HEK293 (cell line): ENCODE measurements around the gene SLC30A7.

ENCODE experiments used
- CTCF ChIA-PET: fragments of 350-600 bp; formaldehyde crosslinking; extraction: SDS; loops from one replicate; lab custom pipeline; 2021; ENCODE audit warnings: antibody characterized with exemption; lab: Yijun Ruan, JAX
- POLR2A ChIA-PET: fragments of 300-600 bp; formaldehyde crosslinking; extraction: SDS; loops from one replicate; lab custom pipeline; 2020; ENCODE audit warnings: antibody characterized with exemption, inconsistent platforms; lab: Yijun Ruan, JAX
- H3K27ac ChIP-seq: fragments of 200-500 bp; sonication (Bioruptor generic); 2 replicates; pipeline ENCODE4 v1.5.1; 2014; ENCODE audit warnings: low read depth, low read length, control low read depth, inconsistent platforms; ENCODE audit errors: extremely low read depth
- H3K36me3 ChIP-seq, 2 experiments: fragments of 200-500 bp in 1 of 2; sonication (Bioruptor generic) in 1 of 2; 1 replicate in 1 of 2; 2 replicates in 1 of 2; pipeline ENCODE4 v1.5.1; 2014 to 2017; ENCODE audit warnings: inconsistent platforms in 2 of 2, low read length in 2 of 2; ENCODE audit not compliant: control insufficient read depth in 2 of 2, insufficient read depth in 1 of 2
- H3K4me1 ChIP-seq: fragments of 200-500 bp; sonication (Bioruptor generic); 2 replicates; pipeline ENCODE4 v1.5.1; 2014; ENCODE audit warnings: mild to moderate bottlenecking, low read length, inconsistent platforms; ENCODE audit not compliant: control insufficient read depth, insufficient read depth
- H3K4me3 ChIP-seq: 2 replicates; pipeline ENCODE4 v1.5.1; 2011; ENCODE audit warnings: low read depth, mild to moderate bottlenecking, control low read depth, low read length, moderate library complexity
- H3K9me3 ChIP-seq: fragments of 200-500 bp; sonication (Bioruptor generic); 2 replicates; pipeline ENCODE4 v1.5.1; 2014; ENCODE audit warnings: low read depth, low read length, inconsistent platforms; ENCODE audit not compliant: control insufficient read depth, insufficient read depth
- GLIS1 ChIP-seq: fragments of 450-650 bp; formaldehyde crosslinking; IDR thresholded peaks from 2 replicates; pipeline ENCODE4 v1.5.1; 2016; ENCODE audit warnings: missing biosample characterization, missing genetic modification characterization
- KLF8 ChIP-seq: fragments of 450-650 bp; formaldehyde crosslinking; IDR thresholded peaks from 2 replicates; pipeline ENCODE4 v1.5.1; 2016; ENCODE audit warnings: missing biosample characterization, missing genetic modification characterization
- KLF9 ChIP-seq: fragments of 450-650 bp; formaldehyde crosslinking; IDR thresholded peaks from 2 replicates; pipeline ENCODE4 v1.5.1; 2016; ENCODE audit warnings: missing biosample characterization, missing genetic modification characterization, low read depth
- OVOL3 ChIP-seq: fragments of 450-650 bp; formaldehyde crosslinking; IDR thresholded peaks from 2 replicates; pipeline ENCODE4 v1.5.1; 2016; ENCODE audit warnings: missing biosample characterization, missing genetic modification characterization
- PRDM1 ChIP-seq: fragments of 450-650 bp; formaldehyde crosslinking; IDR thresholded peaks from 2 replicates; pipeline ENCODE4; 2016; ENCODE audit warnings: missing biosample characterization, missing genetic modification characterization
- RBAK ChIP-seq: fragments of 450-650 bp; formaldehyde crosslinking; IDR thresholded peaks from 2 replicates; pipeline ENCODE4 v1.5.1; 2016; ENCODE audit warnings: missing biosample characterization, missing genetic modification characterization
- SP3 ChIP-seq: fragments of 450-650 bp; formaldehyde crosslinking; IDR thresholded peaks from 2 replicates; pipeline ENCODE4 v1.5.1; 2016; ENCODE audit warnings: missing biosample characterization, missing genetic modification characterization
- SP7 ChIP-seq: fragments of 450-650 bp; formaldehyde crosslinking; IDR thresholded peaks from 2 replicates; pipeline ENCODE4 v1.5.1; 2016; ENCODE audit warnings: missing biosample characterization, missing genetic modification characterization
- ZBTB10 ChIP-seq: fragments of 450-650 bp; formaldehyde crosslinking; IDR thresholded peaks from 2 replicates; pipeline ENCODE4 v1.5.1; 2016; ENCODE audit warnings: missing biosample characterization, missing genetic modification characterization
- ZBTB17 ChIP-seq: fragments of 450-650 bp; formaldehyde crosslinking; IDR thresholded peaks from 2 replicates; pipeline ENCODE4 v1.5.1; 2016; ENCODE audit warnings: missing biosample characterization, missing genetic modification characterization
- ZBTB44 ChIP-seq: fragments of 450-650 bp; IDR thresholded peaks from 2 replicates; pipeline ENCODE4 v1.5.1; 2018; ENCODE audit warnings: missing biosample characterization, mild to moderate bottlenecking, missing genetic modification characterization
- ZBTB8A ChIP-seq: fragments of 450-650 bp; formaldehyde crosslinking; IDR thresholded peaks from 2 replicates; pipeline ENCODE4 v1.5.1; 2016; ENCODE audit warnings: missing biosample characterization, missing genetic modification characterization
- ZEB2 ChIP-seq: fragments of 450-650 bp; formaldehyde crosslinking; IDR thresholded peaks from 2 replicates; pipeline ENCODE4 v1.5.1; 2016; ENCODE audit warnings: missing biosample characterization, missing genetic modification characterization
- ZFHX2 ChIP-seq: fragments of 450-650 bp; formaldehyde crosslinking; conservative IDR thresholded peaks from 2 replicates; pipeline ENCODE4 v1.5.1; 2016; ENCODE audit warnings: missing biosample characterization, missing genetic modification characterization
- ZIC2 ChIP-seq: fragments of 450-650 bp; formaldehyde crosslinking; IDR thresholded peaks from 2 replicates; pipeline ENCODE4 v1.5.1; 2016; ENCODE audit warnings: missing biosample characterization, missing genetic modification characterization
- ZNF10 ChIP-seq: fragments of 450-650 bp; formaldehyde crosslinking; IDR thresholded peaks from 2 replicates; pipeline ENCODE4 v1.5.1; 2017; ENCODE audit warnings: missing biosample characterization, missing genetic modification characterization
- ZNF157 ChIP-seq: fragments of 450-650 bp; formaldehyde crosslinking; IDR thresholded peaks from 2 replicates; pipeline ENCODE4 v1.5.1; 2016; ENCODE audit warnings: missing biosample characterization, missing genetic modification characterization
- ZNF24 ChIP-seq: fragments of 450-650 bp; formaldehyde crosslinking; IDR thresholded peaks from 2 replicates; pipeline ENCODE4 v1.5.1; 2016; ENCODE audit warnings: missing biosample characterization, missing genetic modification characterization
- ZNF335 ChIP-seq: fragments of 450-650 bp; formaldehyde crosslinking; conservative IDR thresholded peaks from 2 replicates; pipeline ENCODE4 v1.5.1; 2016; ENCODE audit warnings: missing biosample characterization, missing genetic modification characterization
- ZNF366 ChIP-seq: fragments of 450-650 bp; formaldehyde crosslinking; conservative IDR thresholded peaks from 2 replicates; pipeline ENCODE4 v1.5.1; 2016; ENCODE audit warnings: missing biosample characterization, missing genetic modification characterization
- ZNF416 ChIP-seq: fragments of 450-650 bp; formaldehyde crosslinking; IDR thresholded peaks from 2 replicates; pipeline ENCODE4 v1.5.1; 2016; ENCODE audit warnings: missing biosample characterization, missing genetic modification characterization
- ZNF449 ChIP-seq: fragments of 450-650 bp; formaldehyde crosslinking; IDR thresholded peaks from 2 replicates; pipeline ENCODE4 v1.5.1; 2017; ENCODE audit warnings: missing biosample characterization, mild to moderate bottlenecking, missing genetic modification characterization, moderate library complexity
- ZNF544 ChIP-seq: fragments of 450-650 bp; formaldehyde crosslinking; IDR thresholded peaks from 2 replicates; pipeline ENCODE4 v1.5.0; 2017; ENCODE audit warnings: missing biosample characterization, missing genetic modification characterization
- ZNF548 ChIP-seq: fragments of 450-650 bp; formaldehyde crosslinking; IDR thresholded peaks from 2 replicates; pipeline ENCODE4 v1.5.1; 2016; ENCODE audit warnings: missing biosample characterization, missing genetic modification characterization
- ZNF555 ChIP-seq: fragments of 450-650 bp; formaldehyde crosslinking; conservative IDR thresholded peaks from 2 replicates; pipeline ENCODE4 v1.5.1; 2017; ENCODE audit warnings: missing biosample characterization, mild to moderate bottlenecking, missing genetic modification characterization, inconsistent platforms
- ZNF561 ChIP-seq: fragments of 450-650 bp; IDR thresholded peaks from 2 replicates; pipeline ENCODE4 v1.5.1; 2018; ENCODE audit warnings: missing biosample characterization, missing genetic modification characterization, borderline replicate concordance
- ZNF571 ChIP-seq: fragments of 450-650 bp; formaldehyde crosslinking; IDR thresholded peaks from 2 replicates; pipeline ENCODE4 v1.5.0; 2017; ENCODE audit warnings: missing biosample characterization, missing genetic modification characterization
- ZNF600 ChIP-seq: fragments of 450-650 bp; formaldehyde crosslinking; IDR thresholded peaks from 2 replicates; pipeline ENCODE4 v1.5.1; 2016; ENCODE audit warnings: missing biosample characterization, missing genetic modification characterization
- ZNF621 ChIP-seq: fragments of 450-650 bp; formaldehyde crosslinking; IDR thresholded peaks from 2 replicates; pipeline ENCODE4 v1.5.1; 2017; ENCODE audit warnings: missing biosample characterization, missing genetic modification characterization
- ZNF626 ChIP-seq: fragments of 450-650 bp; sonication (Bioruptor Pico); formaldehyde crosslinking; IDR thresholded peaks from 2 replicates; pipeline ENCODE4 v1.5.1; 2018; ENCODE audit warnings: missing biosample characterization, missing genetic modification characterization, inconsistent platforms
- ZNF785 ChIP-seq: fragments of 450-650 bp; formaldehyde crosslinking; IDR thresholded peaks from 2 replicates; pipeline ENCODE4 v1.5.1; 2016; ENCODE audit warnings: missing biosample characterization, missing genetic modification characterization
- ZSCAN18 ChIP-seq: fragments of 450-650 bp; formaldehyde crosslinking; IDR thresholded peaks from 2 replicates; pipeline ENCODE4 v1.5.1; 2016; ENCODE audit warnings: missing biosample characterization, missing genetic modification characterization

SLC30A7 gene

GRCh38 chr1:100895540-100896480 lies at the start of gene SLC30A7:
TSS of gene SLC30A7 (plus strand) at chr1:100896090. CDS start at chr1:100896263, 173 bp downstream.
- peaks cover 15 to 31% of the 10 kb centered on the region in 2 experiments for H3K36me3 ChIP-seq
- peak within 1 kb of the TSS; percentile 88 for H3K27ac ChIP-seq
- H3K4me3 ChIP-seq: peak within 1 kb of the TSS; percentile 66
- no peaks in the 10 kb centered on the region for H3K9me3 ChIP-seq
- ChIA-PET POLR2A (interaction anchor here (1.0 to 2.3 kb wide), 3 partner anchors 22 to 543 kb away, joined by 3 to 12 read pairs (median 5); partner anchors contain the start of gene CDC14A), CTCF (interaction anchor here (0.7 to 1.5 kb wide), 2 partner anchors 27 to 392 kb away, joined by 4 to 8 read pairs; no protein-coding TSS in a partner anchor)
- 0 out of 2 replicates have a peak, but pooled peaks cover 2% of the 10 kb centered on the region for H3K4me1 ChIP-seq
- TF ChIP-seq ZNF10 (peak; percentile 62; the same call in 1 of the 2 replicates), PRDM1 (tag by site-specific recombination) (peak; percentile 9; the same call in 1 of the 2 replicates), ZNF544 (tag by site-specific recombination) (no peak), ZEB2 (0 out of 2 replicates have a peak, but pooled peaks have one; percentile 23), OVOL3 (tag by site-specific recombination) (no peak), ZFHX2 (tag by site-specific recombination) (peak; percentile 92), ZNF561 (tag by site-specific recombination) (peak; percentile 62; the same call in 1 of the 2 replicates), KLF9 (tag by site-specific recombination) (peak; percentile 93), ZNF621 (tag by site-specific recombination) (no peak), ZNF785 (tag by site-specific recombination) (0 out of 2 replicates have a peak, but pooled peaks have one; percentile 40), ZNF449 (tag by site-specific recombination) (peak; percentile 52), ZNF366 (tag by site-specific recombination) (peak; percentile 76), GLIS1 (tag by site-specific recombination) (peak; percentile 81), ZBTB8A (tag by site-specific recombination) (peak; percentile 87), ZNF416 (tag by site-specific recombination) (no peak), ZNF571 (tag by site-specific recombination) (no peak), ZNF626 (tag by site-specific recombination) (no peak), ZIC2 (tag by site-specific recombination) (no peak), ZNF548 (tag by site-specific recombination) (no peak), SP3 (tag by site-specific recombination) (peak; percentile 97), ZBTB44 (tag by site-specific recombination) (no peak), ZSCAN18 (tag by site-specific recombination) (no peak), ZNF157 (tag by site-specific recombination) (no peak), ZNF555 (tag by site-specific recombination) (no peak), ZBTB10 (tag by site-specific recombination) (peak; percentile 63), KLF8 (tag by site-specific recombination) (peak; percentile 84; the same call in 1 of the 2 replicates), RBAK (no peak), SP7 (tag by site-specific recombination) (peak; percentile 44; the same call in 1 of the 2 replicates), ZNF600 (tag by site-specific recombination) (peak; percentile 83), ZNF24 (0 out of 2 replicates have a peak, but pooled peaks have one; percentile 55), ZBTB17 (tag by site-specific recombination) (peak; percentile 55), ZNF335 (tag by site-specific recombination) (peak; percentile 31)
